Right lobe of liver (tissue), 6 donors: ENCODE data around the gene ZYG11A. TPM values are rescaled to one million over a fixed set of nuclear protein-coding genes. Genes with fewer than 3 reads are reported as not detected.

ENCODE experiments used
- ATAC-seq, 4 donors: fragments of 200-7000 bp; cut with Tn5 transposase; one replicate each; pipeline ENCODE4 v1.9.1; 2020; ENCODE audit warnings: mild to moderate bottlenecking in 4 of 4, moderate library complexity in 4 of 4
- DNase-seq, 3 donors: peaks; one replicate each; pipeline ENCODE4 v3.0.0-alpha.2; 2020
- H3K27ac ChIP-seq, 3 donors: fragments of 200-600 bp; one replicate each; pipeline ENCODE4 v1.8.0; 2022
- H3K27me3 ChIP-seq, 2 donors: fragments of 200-600 bp; one replicate each; pipeline ENCODE4 v1.8.0; 2022
- H3K36me3 ChIP-seq, 4 donors: fragments of 200-600 bp; sonication (generic) in 1 of 4; one replicate each; pipeline versions ENCODE4 v1.5.1 to v1.8.0; 2017 to 2022; ENCODE audit warnings: control low read depth in 1 of 4
- H3K4me1 ChIP-seq, 4 donors: fragments of 200-600 bp; sonication (generic) in 1 of 4; one replicate each; pipeline versions ENCODE4 v1.5.1 to v1.8.0; 2017 to 2022; ENCODE audit warnings: control low read depth in 1 of 4
- H3K4me3 ChIP-seq, 3 donors: fragments of 200-600 bp; one replicate each; pipeline ENCODE4 v1.8.0; 2022
- H3K9me3 ChIP-seq, 4 donors: fragments of 200-600 bp; sonication (generic) in 1 of 4; one replicate each; pipeline versions ENCODE4 v1.5.1 to v1.8.0; 2017 to 2022; ENCODE audit warnings: control low read depth in 1 of 4
- POLR2A ChIP-seq: fragments of 450-650 bp; IDR thresholded peaks from one replicate; pipeline ENCODE4 v1.6.1; 2017; ENCODE audit warnings: antibody characterized with exemption, mild to moderate bottlenecking
- WGBS: methylation state at CpG from one replicate; pipeline ENCODE4 v1.1.6; 2018; ENCODE audit warnings: low coverage, low lambda C conversion rate; ENCODE audit not compliant: insufficient coverage; ENCODE audit errors: missing lambda C conversion rate; 5-methylcytosine and 5-hydroxymethylcytosine counted together
- intact Hi-C, 2 donors: fragments of 100-400 bp; cut with DNase I; formaldehyde crosslinking; loops; one replicate each; pipeline versions ENCODE4 v1.11.2 to v1.14.1; 2022
- total RNA-seq, 6 experiments: library from RNA; depleted of rRNA in 2 of 6; stranded (reverse); fragments of >200 nt in 2 of 6; fragmentation: NEBNext Ultra II Directional in 3 of 6; extraction: Animal tissue kit (Norgen Biotek cat#: 25700) in 3 of 6; gene quantifications; one replicate each; pipeline versions ENCODE4 v1.1.0 to v1.2.4, GENCODE V29; 2016 to 2023
- TF ChIP-seq, protein P1 (sequence below), 4 donors: fragments of 200-600 bp in 3 of 4; fragments of 450-650 bp in 1 of 4; IDR thresholded peaks; one replicate each; pipeline versions ENCODE4 v1.5.1 to v1.8.0; 2016 to 2022; ENCODE audit warnings: antibody characterized with exemption in 4 of 4, mild to moderate bottlenecking in 2 of 4
- donor health status: DM: no; HTN: yes; CAD: no.
- donor health status: DM: no; HTN: no; CAD: no.
- donor health status: DM: no; HTN: no; CAD: no.
- donor health status: DM: no; HTN: yes; CAD: no.
- donor health status: DM: no; HTN: yes; CAD: no.

Gene ZYG11A
- total RNA-seq, 6 experiments from 2014 or later = 0.22 to 1.5 (median 1.0) TPM

DNA sequence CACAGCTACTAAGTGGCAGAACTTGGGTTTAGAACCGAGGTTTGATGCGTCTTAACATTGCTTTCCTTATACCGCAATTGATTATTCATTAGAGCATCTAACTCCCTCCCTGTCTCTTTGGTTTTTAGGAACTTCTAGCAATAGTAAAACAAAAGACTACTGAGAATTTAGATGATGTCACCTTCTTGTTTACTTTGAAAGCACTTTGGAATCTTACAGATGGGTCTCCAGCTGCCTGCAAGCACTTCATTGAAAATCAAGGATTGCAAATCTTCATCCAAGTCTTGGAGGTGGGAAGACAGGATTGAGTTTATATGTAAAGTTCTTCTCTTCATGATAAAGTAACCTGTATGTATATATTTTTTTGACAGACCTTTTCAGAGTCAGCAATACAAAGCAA lies 35.0 kb downstream of the ZYG11A start:
- TF ChIP-seq, protein P1, sequence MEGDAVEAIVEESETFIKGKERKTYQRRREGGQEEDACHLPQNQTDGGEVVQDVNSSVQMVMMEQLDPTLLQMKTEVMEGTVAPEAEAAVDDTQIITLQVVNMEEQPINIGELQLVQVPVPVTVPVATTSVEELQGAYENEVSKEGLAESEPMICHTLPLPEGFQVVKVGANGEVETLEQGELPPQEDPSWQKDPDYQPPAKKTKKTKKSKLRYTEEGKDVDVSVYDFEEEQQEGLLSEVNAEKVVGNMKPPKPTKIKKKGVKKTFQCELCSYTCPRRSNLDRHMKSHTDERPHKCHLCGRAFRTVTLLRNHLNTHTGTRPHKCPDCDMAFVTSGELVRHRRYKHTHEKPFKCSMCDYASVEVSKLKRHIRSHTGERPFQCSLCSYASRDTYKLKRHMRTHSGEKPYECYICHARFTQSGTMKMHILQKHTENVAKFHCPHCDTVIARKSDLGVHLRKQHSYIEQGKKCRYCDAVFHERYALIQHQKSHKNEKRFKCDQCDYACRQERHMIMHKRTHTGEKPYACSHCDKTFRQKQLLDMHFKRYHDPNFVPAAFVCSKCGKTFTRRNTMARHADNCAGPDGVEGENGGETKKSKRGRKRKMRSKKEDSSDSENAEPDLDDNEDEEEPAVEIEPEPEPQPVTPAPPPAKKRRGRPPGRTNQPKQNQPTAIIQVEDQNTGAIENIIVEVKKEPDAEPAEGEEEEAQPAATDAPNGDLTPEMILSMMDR (IDR thresholded peaks at IDR 0.05) = no peak
- no peak for TF ChIP-seq POLR2A
- H3K4me3 ChIP-seq = no peak overlapping the region
- DNase-seq (no peak), ATAC-seq (peak in 2 of 4 donors; percentile 16 to 41)
- no peak overlapping the region for H3K27ac ChIP-seq
- WGBS = 93% methylated on average over 3 of the region's 3 CpGs
- H3K4me1 ChIP-seq = no peaks in the 10 kb centered on the region
- H3K9me3 ChIP-seq = no peaks in the 10 kb centered on the region
- no peaks in the 10 kb centered on the region for H3K36me3 ChIP-seq
- intact Hi-C loops = no loop called here
- no peaks in the 10 kb centered on the region for H3K27me3 ChIP-seq

DNA sequence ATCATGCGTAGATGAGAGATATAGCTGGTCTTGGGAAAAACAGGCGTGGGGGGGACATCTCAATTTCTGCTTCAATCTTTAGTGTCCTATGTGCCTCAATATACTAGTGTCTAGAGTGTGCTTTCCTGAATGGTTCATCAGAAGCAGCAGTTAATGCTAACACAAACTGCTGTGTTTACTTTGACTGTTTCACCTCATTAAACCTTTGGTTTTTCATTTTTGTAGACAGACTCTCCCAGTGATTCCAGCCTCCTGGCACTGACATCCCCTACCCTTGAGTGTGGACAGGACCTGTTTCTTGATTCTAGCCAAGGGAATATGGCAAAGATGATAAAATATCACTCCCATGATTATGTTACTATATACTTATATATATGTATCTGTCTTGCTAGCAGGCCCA lies 37.6 kb downstream of the ZYG11A start:
- DNase-seq (no peak), ATAC-seq (peak in 1 of 4 donors; percentile 41)
- intact Hi-C loops = no loop called here
- no peak for TF ChIP-seq POLR2A
- TF ChIP-seq, protein P1 (IDR thresholded peaks at IDR 0.05) = no peak
- Histone ChIP-seq H3K36me3 (no peaks in the 10 kb centered on the region), H3K27me3 (no peaks in the 10 kb centered on the region), H3K4me1 (no peaks in the 10 kb centered on the region), H3K9me3 (no peaks in the 10 kb centered on the region), H3K27ac (no peak overlapping the region), H3K4me3 (no peak overlapping the region)
- 83% methylated on average over 2 of the region's 2 CpGs for WGBS

DNA sequence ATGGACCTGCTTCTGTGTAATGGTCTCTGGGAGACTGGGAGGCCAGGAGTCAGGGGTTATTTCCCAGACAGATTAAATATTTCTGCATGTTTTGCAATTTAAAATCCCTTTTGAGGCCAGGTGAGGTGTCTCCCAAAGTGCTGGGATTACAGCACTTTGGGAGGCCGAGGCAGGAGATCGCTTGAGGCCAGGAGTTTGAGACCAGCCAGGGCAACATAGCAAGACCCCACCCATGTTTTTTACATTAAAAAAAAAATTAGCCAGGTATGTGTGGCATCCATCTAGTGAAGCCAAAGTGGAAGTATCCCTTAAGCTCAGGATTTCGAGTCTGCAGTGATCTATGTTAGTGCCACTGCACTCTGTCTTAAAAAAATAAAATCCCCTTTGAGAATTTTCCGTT lies 44.9 kb downstream of the ZYG11A start:
- TF ChIP-seq, protein P1 (IDR thresholded peaks at IDR 0.05) = no peak
- no peak for TF ChIP-seq POLR2A
- intact Hi-C loops = no loop called here
- H3K27ac ChIP-seq = no peak overlapping the region
- H3K4me3 ChIP-seq = no peak overlapping the region
- no peaks in the 10 kb centered on the region for H3K36me3 ChIP-seq
- no peaks in the 10 kb centered on the region for H3K27me3 ChIP-seq
- ATAC-seq = no peak
- no peaks in the 10 kb centered on the region for H3K4me1 ChIP-seq
- 81% methylated on average over 2 of the region's 4 CpGs for WGBS
- no peak for DNase-seq
- H3K9me3 ChIP-seq = no peaks in the 10 kb centered on the region

DNA sequence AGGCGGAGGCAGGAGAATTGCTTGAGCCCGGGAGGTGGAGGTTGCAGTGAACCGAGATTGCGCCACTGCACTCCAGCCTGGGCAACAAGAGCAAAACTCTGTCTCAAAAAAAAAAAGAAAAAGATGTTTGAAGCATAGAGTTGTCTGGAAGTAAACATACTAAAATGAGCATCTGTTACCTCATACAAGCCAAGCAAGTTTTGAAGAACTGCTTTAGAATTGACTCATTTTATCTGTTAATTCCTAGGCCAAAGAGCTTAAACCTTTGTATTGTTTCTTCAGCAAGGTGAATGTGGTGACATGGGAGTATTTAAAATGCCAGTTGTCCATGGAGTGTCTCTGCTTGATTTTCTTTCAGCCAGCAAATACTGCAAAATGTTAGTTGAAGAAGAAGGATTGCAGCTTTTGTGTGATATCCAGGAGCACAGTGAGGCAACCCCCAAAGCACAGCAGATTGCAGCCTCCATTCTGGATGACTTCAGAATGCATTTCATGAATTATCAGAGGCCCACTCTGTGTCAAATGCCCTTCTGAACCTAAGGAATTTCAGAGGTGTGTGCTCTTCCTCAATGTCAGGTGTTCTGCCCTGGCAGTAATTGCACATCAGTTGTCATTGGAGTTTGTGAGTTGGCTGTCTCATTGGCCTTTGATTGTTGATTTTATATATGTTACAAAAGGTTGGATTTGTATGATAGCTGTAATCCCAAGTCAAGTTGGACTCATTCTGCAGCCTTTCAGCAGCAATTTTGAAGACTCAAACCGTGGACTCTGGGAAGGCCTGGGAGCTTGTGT lies 50.1 kb downstream of the ZYG11A start:
- intact Hi-C loops = no loop called here
- no peak for ATAC-seq
- Histone ChIP-seq H3K27ac (no peak overlapping the region), H3K36me3 (peaks cover 0 to 25% (median 11%) of the 10 kb centered on the region in 4 donors), H3K27me3 (no peaks in the 10 kb centered on the region), H3K9me3 (no peaks in the 10 kb centered on the region), H3K4me3 (no peak overlapping the region), H3K4me1 (no peaks in the 10 kb centered on the region)
- WGBS = 85% methylated on average over 4 of the region's 5 CpGs
- DNase-seq = no peak
- TF ChIP-seq, protein P1 (IDR thresholded peaks at IDR 0.05) = no peak
- TF ChIP-seq POLR2A = no peak
